ENCODE data around the gene SLC16A8.
"Not testable (repeated sequence)": the region's sequence is repeated elsewhere in the genome, so short reads cannot be mapped to it uniquely, and the experiment has no call there.

The SLC16A8 gene

DNA sequence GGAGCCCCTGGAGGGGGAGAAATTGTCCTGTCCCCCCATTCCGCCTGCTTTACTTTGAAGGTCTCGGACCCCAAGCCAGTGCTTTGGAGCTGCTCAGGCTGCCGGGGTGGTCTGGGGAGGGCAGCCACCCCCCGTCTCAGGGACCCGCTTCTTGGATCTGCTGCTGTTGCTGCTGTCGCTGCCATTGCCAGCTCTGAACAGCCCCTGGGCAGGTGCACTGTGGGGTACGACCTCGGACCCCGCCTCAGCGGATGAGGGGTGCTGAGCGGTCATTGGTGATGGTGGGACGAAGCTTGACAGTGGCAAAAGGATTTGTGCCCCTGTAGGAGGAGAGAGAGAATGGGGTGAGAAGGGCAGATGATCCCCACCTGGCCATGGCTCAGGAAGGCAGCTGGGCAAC, 1.1 kb upstream of the SLC16A8 start:
- DNase-seq: no peak

DNA sequence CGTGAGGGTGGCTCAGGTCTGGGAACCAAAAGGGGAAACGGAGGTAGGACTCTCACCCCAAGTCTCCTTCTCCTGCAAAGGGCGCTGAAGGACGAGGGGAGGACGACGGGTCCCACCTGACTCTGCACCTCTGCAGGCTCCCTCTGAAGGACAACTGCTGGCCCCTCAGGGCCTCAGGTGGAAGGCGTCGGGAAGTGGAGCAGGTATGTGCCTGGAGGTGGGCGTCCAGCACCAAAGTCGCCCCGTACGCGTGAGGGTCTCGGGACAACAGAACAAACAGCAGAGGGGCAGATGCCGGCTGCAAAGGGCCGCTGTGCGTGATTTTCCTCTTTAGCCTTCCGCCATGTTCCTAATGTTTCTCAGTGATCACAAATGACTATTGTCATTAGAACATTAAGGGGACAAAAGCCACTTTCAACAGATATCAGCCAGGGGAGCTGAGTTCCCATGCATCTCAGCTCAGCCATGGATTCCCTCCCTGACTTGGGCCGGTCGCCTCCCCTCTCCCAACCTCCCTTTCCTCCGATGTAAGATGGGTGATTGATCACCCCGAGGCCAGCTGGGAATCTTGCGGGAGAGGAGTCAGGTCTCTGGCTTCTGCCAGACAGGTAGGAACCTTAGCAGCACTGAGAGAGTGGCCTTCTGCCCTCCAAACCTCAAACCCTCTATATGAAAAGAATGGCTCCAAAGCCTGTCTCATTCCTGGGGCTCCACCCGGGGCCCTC, 836 bp downstream of the SLC16A8 start:
- DNase-seq: no peak

DNA sequence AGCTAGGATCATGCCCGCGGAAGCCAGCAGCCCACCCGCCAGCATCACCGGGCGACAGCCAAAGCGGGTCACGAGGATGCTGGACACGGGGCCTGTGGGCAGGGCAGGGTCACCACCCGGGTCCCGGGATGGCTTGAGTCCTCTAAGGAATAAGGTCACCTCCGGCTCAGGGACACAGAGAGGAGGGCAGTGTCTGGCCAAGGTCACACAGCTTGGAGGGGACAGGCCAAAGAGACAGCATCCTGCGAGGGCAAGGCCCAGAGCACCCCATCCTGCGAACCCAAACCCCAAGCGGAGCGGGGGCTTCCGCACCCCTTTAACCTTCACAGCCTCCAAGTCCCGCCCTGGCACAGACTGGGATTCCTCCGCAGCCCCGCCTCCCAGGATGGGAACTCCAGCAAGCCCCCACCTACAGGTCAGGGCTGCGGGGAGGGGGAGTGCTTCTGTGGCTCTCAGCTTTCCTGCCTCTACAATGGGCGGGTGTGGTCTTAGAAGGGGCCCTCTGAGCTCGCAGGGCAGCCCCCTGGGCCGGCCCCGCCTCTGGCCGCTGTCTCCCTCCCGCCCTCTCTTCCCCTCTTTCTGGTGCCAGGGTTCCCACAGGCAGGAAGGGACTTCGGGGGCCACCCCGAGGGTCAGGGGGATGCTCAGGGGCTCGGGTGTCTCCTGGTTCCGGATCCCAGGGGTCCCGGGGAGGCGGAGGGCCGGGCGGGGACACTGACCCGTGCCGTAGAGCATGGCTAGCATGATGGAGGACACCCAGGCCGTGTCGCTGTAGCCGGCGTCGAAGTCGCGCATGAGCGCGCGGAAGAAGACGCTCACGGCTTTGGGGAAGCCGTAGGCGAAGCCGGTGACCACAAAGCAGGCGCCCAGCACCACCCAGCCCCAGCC, 1.8 kb downstream of the SLC16A8 start:
- no peak for DNase-seq

DNA sequence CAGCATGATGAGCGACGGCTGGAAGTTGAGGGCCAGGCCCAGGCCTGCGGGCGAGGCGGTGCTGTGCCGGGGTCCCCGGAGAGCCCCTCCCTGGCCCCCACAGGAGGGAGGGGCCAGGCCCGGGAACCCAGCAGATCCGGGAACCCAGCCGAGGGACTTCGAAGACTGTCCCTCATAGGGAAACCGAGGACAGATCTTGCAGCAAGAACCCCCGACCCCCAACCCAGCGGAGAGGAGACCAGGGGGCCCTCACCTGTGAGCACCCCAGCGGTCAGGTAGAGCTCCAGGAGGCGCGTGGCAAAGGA, 2.4 kb downstream of the SLC16A8 start:
- no peak for DNase-seq

DNA sequence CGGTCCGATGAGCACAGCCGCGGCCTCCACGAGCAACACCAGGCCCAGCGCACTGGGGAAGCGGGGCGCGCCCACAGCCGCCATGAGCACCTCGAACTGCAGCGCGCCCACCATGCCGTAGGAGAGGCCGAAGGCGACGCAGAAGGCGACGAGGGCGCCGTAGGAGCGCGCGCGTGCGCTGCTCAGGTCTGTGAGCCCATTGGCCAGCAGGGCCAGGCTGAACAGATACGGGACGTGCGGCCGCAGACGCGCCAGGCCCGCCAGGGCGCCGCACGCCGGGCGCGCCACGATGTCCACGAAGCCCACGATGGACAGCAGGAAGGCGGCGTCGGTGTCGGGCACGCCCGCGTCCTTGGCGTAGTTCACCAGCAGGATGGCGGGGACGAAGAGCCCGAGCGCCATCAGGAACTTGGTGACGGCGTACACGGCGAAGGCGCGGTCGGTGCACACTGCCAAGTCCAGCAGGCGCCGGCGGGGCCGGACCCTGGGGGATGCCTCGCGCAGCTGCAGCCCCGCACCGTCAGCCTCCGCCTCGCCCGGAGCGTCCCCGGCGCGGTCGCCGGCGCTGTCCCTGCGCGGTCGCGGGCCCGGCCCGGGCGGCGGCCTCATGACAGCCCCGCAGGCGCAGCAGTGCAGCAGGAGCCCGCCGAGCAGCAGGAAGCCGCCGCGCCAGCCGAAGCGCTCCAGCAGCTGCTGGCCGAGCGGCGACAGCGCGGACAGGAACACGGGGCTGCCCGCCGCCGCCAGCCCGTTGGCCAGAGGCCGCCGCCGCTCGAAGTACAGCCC, 2.9 kb downstream of the SLC16A8 start:
- no peak for DNase-seq

DNA sequence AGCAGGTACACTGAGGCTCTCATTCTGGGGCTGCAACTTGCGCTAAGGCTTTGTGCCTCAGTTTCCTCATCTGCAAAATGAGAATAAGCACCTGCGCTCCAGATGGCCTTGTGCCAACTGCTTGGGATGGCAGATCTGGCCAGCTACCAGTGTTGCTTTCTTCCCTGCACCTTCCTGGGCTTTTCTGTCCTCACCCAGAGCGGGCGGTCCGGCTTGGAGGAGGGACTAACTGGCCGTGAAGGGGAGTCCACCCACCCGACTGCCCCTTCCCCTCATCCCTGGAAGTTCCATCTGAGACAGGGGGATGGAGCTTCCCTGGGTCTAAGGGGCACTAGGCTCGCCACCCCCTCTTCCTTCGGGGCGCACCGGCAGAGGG, 3.5 kb downstream of the SLC16A8 start:
- no peak for DNase-seq

DNA sequence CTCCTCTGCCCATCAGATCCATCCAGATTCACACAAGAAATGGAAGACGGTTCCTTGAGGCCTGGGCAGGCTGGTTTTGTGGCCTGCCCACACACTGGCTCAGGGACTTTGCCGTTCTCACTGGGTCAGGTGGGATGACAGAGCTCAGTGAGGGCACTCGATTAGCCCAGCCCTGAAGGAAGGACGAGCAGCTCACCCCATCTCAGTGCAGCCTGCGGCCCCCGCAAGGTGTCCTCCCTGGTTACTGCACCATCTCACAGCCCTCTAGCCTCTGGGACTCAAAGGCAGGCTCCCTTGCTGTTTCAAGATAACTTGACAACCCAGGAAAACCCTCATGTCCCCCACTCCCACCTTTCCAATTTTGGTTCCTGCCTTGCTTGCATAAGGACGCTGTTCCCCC, 4.2 kb downstream of the SLC16A8 start:
- DNase-seq: no peak

DNA sequence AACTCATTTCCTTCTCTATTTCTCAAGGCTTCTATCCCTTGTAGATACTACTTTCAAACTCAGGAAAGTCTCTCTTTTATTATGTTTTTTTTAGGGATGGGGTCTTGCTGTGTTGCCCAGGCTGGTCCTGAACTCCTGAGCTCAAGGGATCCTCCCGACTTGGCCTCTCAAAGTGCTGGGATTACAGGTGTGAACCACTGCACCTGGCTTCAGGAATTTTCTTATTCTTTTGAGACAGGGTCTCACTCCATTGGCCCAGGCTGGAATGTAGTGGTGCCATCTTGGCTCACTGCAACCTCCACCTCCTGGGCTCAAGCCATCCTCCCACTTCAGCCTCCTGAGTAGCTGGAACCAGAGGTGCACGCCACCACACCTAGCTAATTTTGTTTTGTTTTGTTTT, 4.8 kb downstream of the SLC16A8 start:
- not testable (repeated sequence) for DNase-seq

DNA sequence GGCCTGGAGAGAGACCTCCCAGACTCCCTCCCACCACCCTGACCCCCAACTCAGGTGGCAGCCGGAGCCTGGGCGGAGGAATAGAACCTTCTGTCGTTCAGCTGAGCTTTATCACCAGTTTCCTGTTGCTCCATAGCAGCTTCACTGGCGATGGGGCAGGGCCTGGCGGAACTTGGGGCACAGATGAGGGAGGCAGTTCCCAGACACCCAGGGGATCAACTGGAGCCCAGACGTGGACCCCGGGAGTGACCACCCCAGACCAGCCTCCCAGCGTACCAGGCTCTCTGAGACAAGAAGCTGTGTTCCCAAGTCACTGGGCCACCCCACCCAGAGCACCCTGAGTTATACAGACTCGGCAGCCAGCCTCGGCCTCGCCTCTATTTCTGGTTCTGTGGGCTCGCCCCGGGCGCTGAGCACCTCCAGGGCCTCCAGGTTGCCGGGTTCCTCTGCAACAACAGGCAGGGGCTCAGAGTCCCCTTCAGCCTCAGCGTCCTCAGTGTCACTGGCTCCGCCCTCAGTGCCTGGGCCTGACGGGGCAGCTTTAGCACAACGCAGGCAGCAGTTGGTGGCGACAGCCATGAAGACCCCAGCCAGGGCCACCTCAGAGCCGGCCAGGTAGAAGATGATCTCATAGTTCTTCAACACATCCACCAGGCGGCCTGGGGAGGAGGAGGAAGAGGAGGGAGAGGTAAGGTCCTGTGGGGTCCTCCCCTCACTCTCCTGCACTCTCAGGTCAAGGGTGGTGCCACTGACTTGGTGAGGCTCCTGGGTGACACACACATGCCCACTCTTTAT, 5.7 kb downstream of the SLC16A8 start:
- no peak for DNase-seq

DNA sequence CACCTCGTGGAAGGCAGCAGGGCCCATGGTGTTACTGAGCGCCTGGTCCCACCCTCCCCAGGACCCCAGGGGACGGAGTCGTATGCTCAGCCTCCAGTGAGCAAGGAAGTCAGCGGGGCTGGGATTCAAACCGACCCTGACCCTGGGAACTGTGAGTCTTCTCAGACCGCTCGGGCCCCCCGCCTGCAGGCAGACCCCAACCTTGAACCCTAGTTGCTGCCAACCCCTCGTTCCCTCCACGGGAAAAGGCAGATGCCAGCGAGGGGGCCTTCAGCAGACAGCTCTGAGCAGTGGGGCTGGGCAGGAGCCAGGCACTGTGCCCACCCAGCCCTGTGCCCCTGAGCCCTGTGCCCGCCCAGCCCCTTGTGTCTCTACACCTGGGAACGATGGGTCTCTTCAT, 6.4 kb downstream of the SLC16A8 start:
- DNase-seq: no peak

DNA sequence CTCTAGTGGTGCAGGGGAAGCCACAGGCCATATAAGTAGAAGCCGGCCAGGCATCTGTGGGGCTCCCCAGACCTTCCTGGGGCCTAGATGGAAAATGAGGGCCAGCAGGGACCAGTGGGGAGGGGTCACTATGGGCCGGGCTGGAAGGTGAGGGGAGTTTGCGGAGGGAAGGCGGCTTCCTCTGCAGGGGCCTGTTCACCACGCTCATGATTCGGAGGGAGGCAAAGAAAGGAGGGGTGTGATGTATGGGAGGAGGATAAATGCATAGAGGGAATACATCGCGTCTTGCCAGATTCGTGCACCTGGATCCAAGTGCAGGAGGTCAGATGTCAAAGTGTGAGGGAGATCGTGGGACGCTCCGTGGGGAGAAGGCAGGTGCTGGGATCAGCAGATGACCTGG, 6.9 kb downstream of the SLC16A8 start:
- no peak for DNase-seq

DNA sequence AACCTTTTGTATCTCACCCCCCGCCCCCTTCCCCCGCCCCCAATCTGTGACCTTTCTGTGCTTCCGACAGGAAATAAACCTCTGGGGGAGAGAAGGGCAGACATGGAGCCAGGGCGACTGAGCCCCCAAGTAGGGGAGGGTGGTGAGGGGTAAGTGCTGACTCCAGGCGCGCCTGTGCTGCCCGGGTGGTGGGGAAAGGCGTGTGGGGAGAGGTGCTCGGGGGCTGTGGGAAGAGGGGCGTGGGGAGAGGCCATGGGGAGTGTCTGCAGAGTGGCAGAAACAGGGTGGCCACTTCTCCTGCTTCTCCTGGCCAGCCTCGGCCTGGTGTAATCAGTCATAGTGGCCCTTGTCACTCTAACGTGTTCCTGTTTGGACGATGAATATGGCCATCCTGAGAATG, 8.0 kb downstream of the SLC16A8 start:
- no peak for DNase-seq

DNA sequence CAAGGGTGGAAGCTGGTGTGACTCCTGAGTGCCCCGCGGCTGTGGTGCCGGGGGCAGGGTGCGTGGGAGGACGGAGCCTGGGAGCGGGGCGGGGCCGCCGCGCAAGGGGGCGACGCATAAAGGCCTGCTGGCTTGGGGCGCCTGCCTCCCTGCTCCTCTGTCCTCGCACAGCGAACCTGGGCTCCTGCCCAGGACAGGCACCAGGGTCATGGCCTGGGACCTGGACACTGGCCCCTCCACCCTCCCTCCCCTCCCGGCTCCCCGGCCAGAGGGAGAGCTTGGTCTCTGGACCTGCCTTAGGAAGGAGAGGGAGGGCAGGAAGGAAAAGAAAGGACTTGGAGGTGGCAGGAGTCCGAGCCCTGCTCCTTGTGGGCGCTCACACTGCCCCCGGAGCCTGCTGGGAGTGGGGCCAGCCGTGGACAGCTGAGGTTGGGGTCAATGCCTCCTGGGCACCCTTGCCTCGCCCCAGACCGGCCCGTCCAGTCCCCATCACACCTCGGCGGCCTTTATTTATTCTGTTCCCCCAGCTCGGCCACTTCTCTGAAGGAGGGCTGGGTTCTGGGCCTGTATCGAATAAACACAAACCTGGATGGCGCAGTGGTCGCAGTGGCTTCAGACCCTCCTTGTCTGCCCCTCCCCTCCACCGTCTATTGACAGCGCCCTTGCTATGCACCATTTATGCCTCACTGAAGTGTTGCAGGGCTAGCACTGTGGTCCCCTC, 8.7 kb downstream of the SLC16A8 start:
- no peak for DNase-seq

DNA sequence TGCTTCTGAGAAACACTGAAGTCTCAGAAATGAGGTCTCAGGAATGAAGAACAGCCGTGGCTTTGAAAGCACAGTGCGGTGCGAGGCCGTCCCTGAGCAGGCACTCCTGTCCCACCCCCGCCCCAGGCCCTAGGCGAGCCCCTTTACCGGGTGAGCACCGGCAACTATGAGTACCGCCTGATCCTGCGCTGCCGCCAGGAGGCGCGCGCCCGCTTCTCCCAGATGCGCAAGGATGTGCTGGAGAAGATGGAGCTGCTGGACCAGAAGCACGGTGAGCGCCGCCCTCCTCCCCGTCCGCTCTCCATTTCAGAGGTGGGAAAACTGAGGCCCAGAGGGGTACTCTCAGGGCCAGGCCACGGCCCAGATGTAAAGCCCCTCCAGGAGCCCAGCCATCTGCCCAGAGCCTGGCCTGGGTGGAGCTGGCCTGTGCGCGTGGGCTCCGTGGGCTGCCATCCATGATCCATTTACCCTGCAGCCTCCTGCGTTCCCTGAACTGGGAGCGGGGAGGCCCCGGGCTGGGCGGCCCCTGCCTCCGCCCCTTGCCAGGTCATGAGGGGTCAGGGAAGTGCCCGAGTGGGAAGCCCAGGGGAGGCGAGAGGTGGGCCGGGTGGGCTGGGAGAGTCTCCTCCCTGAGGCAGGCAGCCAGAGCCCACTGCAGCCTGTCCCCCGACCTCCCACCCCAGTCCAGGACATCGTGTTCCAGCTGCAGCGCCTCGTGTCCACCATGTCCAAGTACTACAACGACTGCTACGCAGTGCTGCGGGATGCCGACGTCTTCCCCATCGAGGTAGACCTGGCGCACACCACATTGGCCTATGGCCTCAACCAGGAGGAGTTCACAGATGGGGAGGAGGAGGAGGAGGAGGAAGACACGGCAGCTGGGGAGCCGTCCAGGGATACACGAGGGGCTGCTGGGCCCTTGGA, 9.5 kb downstream of the SLC16A8 start:
- no peak for DNase-seq

DNA sequence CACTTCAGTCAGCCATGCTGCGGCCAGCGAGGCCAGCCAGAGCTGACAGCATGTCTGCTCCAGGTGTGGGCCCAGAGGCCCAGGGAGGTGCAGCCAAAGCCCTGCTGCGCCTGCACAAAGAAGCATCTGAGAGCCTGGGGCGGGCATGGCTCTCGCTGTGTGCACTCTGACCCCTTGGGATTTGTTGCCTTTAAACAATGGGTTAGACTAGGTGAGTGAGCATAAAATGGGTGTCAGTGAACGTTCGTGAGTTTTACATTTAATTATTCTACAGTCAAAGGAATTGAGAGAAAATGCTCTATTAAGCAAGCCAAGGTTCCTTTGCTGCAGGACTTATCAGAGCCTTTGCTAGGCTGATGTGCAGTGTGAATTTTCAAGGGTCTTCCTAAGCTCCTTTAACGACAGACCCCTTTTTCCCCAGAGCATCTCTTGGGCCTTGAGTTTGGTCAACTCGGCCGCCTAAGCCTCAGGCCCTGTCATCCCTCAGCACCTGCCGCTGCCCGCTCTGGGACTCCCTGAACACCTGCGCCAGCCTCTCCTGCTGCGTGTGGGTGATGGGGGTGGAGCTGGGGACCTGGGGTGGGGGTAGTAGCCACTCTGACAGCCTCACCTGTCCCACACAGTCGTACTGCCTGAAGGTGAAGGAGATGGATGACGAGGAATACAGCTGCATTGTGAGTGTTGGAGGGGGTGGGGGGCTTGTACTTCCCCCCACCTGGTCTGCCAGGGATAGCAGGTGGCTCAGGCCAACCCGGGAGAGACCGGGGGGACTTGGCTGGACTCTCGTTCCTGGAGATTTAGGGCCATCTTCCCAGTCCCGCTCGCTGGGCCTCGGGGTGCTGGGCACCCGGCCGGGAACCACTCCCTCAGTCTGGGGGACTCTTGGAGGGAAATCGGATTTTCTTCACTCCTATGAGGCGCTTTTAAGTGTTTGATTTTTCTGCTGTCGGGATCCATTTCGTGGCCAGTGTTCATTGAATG, 10.5 kb downstream of the SLC16A8 start:
- DNase-seq: no peak

DNA sequence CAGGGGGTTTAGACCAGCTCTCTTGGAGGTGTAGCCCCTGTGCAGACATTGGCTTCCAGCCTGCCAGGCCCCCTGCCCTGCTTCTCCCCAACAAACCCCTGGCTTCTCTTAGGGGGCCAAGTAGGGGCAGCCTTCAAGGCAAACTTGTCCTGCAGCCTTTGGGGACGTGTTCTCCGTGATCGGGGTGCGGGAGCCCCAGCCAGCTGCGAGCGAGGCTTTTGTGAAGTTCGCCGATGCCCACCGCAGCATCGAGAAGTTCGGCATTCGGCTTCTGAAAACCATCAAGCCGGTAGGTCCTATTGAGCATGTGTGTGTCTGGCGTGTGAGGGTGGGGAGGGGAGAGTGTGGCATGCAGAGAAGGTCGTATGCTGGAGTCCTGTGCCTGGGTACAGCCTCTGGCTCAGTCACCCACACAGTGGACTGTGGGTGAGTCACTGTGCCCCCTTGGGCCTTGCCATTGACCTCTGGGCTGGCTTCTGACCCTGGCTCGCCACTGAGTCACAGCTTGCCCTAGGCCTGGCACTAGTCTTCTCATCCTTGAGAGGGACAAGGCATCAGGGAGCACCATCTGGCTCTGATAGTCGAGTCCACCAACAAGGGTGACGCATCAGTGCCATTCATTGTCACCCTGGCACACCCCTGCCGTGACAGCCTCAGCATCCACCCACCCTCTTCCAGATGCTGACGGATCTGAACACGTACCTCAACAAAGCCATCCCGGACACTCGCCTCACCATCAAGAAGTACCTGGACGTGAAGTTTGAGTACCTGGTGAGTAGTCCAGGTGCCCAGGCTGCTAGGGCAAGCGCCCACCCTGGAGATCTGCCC, 11.4 kb downstream of the SLC16A8 start:
- DNase-seq: no peak

DNA sequence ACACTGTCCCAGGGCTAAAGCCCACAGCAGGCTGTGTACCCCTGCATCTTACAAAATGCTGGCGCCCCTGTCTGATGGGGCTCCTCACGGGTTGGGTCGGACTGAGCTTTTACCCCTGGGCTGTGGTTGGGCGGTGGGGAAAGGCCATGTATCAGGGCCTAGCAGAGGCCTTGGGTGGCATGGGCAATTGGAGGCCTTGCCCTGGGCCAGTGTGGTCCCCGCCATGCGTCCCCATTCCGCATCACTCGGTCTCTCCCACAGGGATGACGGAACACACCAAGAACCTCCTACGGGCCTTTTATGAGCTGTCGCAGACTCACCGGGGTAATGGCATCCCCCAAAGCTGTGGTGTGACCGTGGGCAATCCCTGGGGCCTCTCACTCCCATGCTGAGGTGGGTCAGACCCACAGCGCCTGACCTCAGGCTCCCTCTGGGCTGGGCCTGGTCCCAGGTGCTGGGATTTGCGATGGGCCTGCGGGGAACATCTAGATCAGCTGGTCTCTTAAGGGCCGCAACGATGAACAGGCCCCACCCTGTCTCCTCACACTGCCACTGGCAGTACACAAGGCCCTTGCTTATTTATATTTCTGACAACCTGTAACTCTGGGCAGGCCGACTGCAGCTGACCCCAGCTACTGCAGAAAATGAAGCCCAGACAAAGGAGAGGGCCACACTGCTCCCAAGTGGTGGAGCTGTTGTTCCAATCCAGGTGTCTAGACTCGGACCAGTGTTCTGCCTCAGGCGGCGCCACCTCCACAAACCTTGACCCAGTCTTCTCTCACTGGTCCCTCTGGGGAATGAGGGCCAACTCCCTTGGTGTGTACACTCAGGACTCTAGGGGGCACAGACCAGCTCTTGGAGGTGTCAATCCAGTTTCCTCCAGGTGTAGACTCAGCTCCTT, 12.3 kb downstream of the SLC16A8 start:
- DNase-seq: no peak
